ENCODE measurements around the gene STX8.

- TF ChIP-seq SIN3A (IDR thresholded peaks at IDR 0.05; ENCODE audit: borderline replicate concordance, insufficient read depth, low read length), result no peak
- TF ChIP-seq REST (IDR thresholded peaks at IDR 0.05; ENCODE audit: insufficient read depth in 1 of 2, low read depth in 2 of 2, low read length in 2 of 2), result no peak
Observed at GRCh38 chr17:9386401-9386800, 189.2 kb downstream of the STX8 start.
